ENCODE measurements around the gene RFC1. TPM values are rescaled to one million over a fixed set of nuclear protein-coding genes. Genes with fewer than 3 reads are reported as not detected.

Gene RFC1
- total and polyA plus RNA-seq, 2 of the 4 experiments (the other 2 are of a cell fraction) = 18.4 to 49.3 TPM

DNA sequence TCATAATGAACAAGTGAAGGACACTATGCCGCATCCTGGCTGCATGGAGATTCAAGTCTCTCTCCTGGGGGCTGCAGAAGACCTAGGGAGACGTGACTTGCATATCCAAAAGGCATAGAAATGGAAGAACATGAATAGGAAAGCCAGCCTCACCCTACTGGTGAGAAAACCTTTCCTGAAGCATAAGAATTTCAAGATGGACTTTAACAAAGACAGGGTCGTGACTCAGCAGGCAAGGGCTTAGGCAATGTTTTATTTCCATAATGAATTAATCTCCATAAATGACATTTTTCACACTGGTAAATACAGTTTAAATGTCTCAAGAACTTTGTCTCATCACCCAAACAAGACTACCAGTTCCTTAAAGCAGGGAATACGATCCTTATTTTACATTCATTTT is 78.9 kb downstream of the RFC1 start:
- Histone ChIP-seq H4K91ac (ENCODE audit: insufficient read depth, low read depth, low read length) (no peak overlapping the region), H4K20me1 (ENCODE audit: insufficient read depth, low read length) (no peaks in the 10 kb centered on the region), H3K4me1 (ENCODE audit: control insufficient read depth, insufficient read depth, low read length) (0 out of 2 replicates have a peak, but pooled peaks cover 3% of the 10 kb centered on the region), H2BK5ac (ENCODE audit: low read depth, low read length, poor library complexity, severe bottlenecking) (no peak overlapping the region), H2AK9ac (replicated peaks; ENCODE audit: low read depth, low read length, poor library complexity) (no peak overlapping the region), H3K9ac (ENCODE audit: low read depth, low read length) (no peak overlapping the region), H3K14ac (replicated peaks; ENCODE audit: low read depth, low read length) (no peak overlapping the region), H3K23ac (ENCODE audit: low read depth, low read length) (no peak overlapping the region), H3K9me1 (ENCODE audit: insufficient read depth, low read length) (peaks cover 4% of the 10 kb centered on the region; the same call in 1 of the 2 replicates), H3K9me3 (ENCODE audit: control insufficient read depth, insufficient read depth, low read length) (no peaks in the 10 kb centered on the region), H2BK120ac (ENCODE audit: low read depth, low read length) (no peak overlapping the region), H2AK5ac (ENCODE audit: low read depth, low read length) (no peak overlapping the region), H3K4me3 (ENCODE audit: insufficient read depth, low read depth, low read length) (no peak overlapping the region), H2BK15ac (ENCODE audit: low read depth, low read length) (no peak overlapping the region), H3K27ac (ENCODE audit: insufficient read depth, low read length) (no peak overlapping the region), H2BK20ac (ENCODE audit: low read depth, low read length) (no peak overlapping the region), H3K56ac (ENCODE audit: extremely low read depth, insufficient read depth, low read length) (no peak overlapping the region), H2AFZ (replicated peaks; ENCODE audit: low read length, poor library complexity) (no peak overlapping the region), H3K79me1 (ENCODE audit: low read depth in 1 of 2, low read length in 2 of 2) (no peaks in the 10 kb centered on the region; a peak in 1 of 4 replicates), H3K27me3 (ENCODE audit: control insufficient read depth, insufficient read depth, low read length) (no peaks in the 10 kb centered on the region), H3K4me2 (ENCODE audit: low read depth, low read length) (no peak overlapping the region), H3K18ac (ENCODE audit: low read depth, low read length) (no peak overlapping the region), H3K36me3 (ENCODE audit: control insufficient read depth, insufficient read depth, low read length) (peaks cover 20% of the 10 kb centered on the region), H3K4ac (ENCODE audit: low read depth, low read length) (no peak overlapping the region), H4K8ac (ENCODE audit: low read depth in 2 of 2, low read length in 2 of 2) (no peak overlapping the region), H4K5ac (ENCODE audit: low read depth, low read length) (no peak overlapping the region)
- 100% methylated on average over 1 of the region's 4 CpGs; no CpG with 5 or more reads in 1 of the 2 experiments for WGBS, 2 experiments (ENCODE audit: extremely low coverage in 2 of 2, insufficient read length in 1 of 2)
- CTCF ChIA-PET = no interaction called here
- no TSS peak for BruUV-seq (replicated peaks)
- dilution Hi-C loops (cut with HindIII; ENCODE audit: low sequenced_read_pairs, unreplicated experiment) = no loop called here
- intact Hi-C loops (cut with micrococcal nuclease) = no loop called here
- POLR2A ChIA-PET (ENCODE audit: unreplicated experiment) = no interaction called here
- in situ Hi-C loops (cut with MboI; ENCODE audit: low sequenced_read_pairs) = no loop called here
- no peak for ATAC-seq (ENCODE audit: low read depth)
- no peak for DNase-seq
- no peak for TF ChIP-seq FOS (IDR thresholded peaks at IDR 0.05; ENCODE audit: low read depth, low read length)
- no peak for TF ChIP-seq CEBPB (IDR thresholded peaks at IDR 0.05; ENCODE audit: low read depth, low read length)
- TF ChIP-seq NFE2L2 (IDR thresholded peaks at IDR 0.05; ENCODE audit: low read depth, low read length) = no peak
- TF ChIP-seq, protein P1, sequence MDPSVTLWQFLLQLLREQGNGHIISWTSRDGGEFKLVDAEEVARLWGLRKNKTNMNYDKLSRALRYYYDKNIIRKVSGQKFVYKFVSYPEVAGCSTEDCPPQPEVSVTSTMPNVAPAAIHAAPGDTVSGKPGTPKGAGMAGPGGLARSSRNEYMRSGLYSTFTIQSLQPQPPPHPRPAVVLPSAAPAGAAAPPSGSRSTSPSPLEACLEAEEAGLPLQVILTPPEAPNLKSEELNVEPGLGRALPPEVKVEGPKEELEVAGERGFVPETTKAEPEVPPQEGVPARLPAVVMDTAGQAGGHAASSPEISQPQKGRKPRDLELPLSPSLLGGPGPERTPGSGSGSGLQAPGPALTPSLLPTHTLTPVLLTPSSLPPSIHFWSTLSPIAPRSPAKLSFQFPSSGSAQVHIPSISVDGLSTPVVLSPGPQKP (IDR thresholded peaks at IDR 0.05; ENCODE audit: borderline replicate concordance, low read depth, low read length) = no peak
- TF ChIP-seq RFX5 (IDR thresholded peaks at IDR 0.05; ENCODE audit: low read depth, low read length) = no peak
- TF ChIP-seq SMC3 (IDR thresholded peaks at IDR 0.05; ENCODE audit: low read depth, low read length) = no peak
- no peak for TF ChIP-seq CHD1 (IDR thresholded peaks at IDR 0.05; ENCODE audit: low read depth, low read length)

Data from IMR-90 (cell line).